Thyroid gland (tissue), 4 donors: ENCODE measurements around the gene BTN2A1. TPM values are rescaled to one million over a fixed set of nuclear protein-coding genes. Genes with fewer than 3 reads are reported as not detected.
"Not testable (repeated sequence)": the region's sequence is repeated elsewhere in the genome, so short reads cannot be mapped to it uniquely, and the experiment has no call there.

ENCODE experiments used
- DNase-seq, 2 donors: peaks; one replicate each; pipeline ENCODE4 v3.0.0-alpha.2; 2019
- H3K27ac ChIP-seq, 3 donors: fragments of 200-600 bp; sonication (generic); 1 replicate in 2 of 3; 2 replicates in 1 of 3; pipeline ENCODE4 v1.5.1; 2016 to 2019; ENCODE audit warnings: mild to moderate bottlenecking in 1 of 3, moderate library complexity in 1 of 3
- H3K27me3 ChIP-seq: fragments of 200-600 bp; sonication (generic); one replicate; pipeline ENCODE4 v1.5.1; 2019
- H3K36me3 ChIP-seq, 2 donors: fragments of 200-600 bp; sonication (generic); one replicate each; pipeline ENCODE4 v1.5.1; 2016 to 2019
- H3K4me1 ChIP-seq, 2 donors: fragments of 200-600 bp; sonication (generic); one replicate each; pipeline ENCODE4 v1.5.1; 2017 to 2019
- H3K4me3 ChIP-seq, 3 donors: fragments of 200-600 bp; sonication (generic); replicated peaks in 1 of 3; 1 replicate in 2 of 3; 2 replicates in 1 of 3; pipeline ENCODE4 v1.5.1; 2016; ENCODE audit warnings: mild to moderate bottlenecking in 1 of 3
- H3K9me3 ChIP-seq: fragments of 200-600 bp; sonication (generic); one replicate; pipeline ENCODE4 v1.5.1; 2017
- POLR2A ChIP-seq, 2 donors: fragments of 450-650 bp; IDR thresholded peaks; one replicate each; pipeline ENCODE4 v1.6.1; 2017; ENCODE audit warnings: antibody characterized with exemption in 2 of 2, mild to moderate bottlenecking in 2 of 2, moderate library complexity in 1 of 2
- WGBS, 2 donors: methylation state at CpG; one replicate each; pipeline ENCODE4 v1.1.5; 2017; 5-methylcytosine and 5-hydroxymethylcytosine counted together
- intact Hi-C: fragments of 100-400 bp; cut with DNase I; formaldehyde crosslinking; loops from one replicate; pipeline ENCODE4 v1.15.1; 2023
- total RNA-seq, 4 donors: library from RNA; depleted of rRNA; stranded (reverse); fragments of >200 nt; gene quantifications; one replicate each; pipeline ENCODE4 v1.2.3, GENCODE V29; 2016
- TF ChIP-seq, protein P1 (sequence below), 6 experiments: fragments of 200-600 bp in 3 of 6; fragments of 450-650 bp in 3 of 6; sonication (generic) in 3 of 6; IDR thresholded peaks; one replicate each; pipeline ENCODE4 v1.5.1; 2016 to 2019; ENCODE audit warnings: antibody characterized with exemption in 6 of 6, mild to moderate bottlenecking in 2 of 6, inconsistent platforms in 1 of 6, moderate library complexity in 1 of 6

BTN2A1 gene
- total RNA-seq, 4 donors from 2014 or later = 9.9 to 12.3 (median 11.6) TPM

DNA sequence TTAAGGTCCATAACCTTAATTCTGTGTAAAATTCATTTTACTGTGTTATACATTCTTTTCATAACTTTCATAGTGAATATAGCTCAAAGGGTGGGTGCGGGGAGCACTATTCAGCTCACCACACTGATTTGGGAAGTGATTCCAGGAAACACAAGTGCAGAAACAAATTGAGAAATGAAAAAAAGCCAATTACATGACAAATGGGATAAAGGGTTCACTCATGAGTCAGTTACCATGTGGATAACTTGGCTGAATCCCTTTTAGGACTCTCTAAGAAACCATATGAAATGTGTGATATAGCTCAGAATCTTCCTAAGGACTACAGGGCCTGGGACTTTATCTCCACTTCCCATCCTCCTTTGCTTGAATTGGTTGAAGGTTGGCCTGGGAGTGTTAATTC lies 3.1 kb upstream of the BTN2A1 start:
- intact Hi-C loops = no loop called here
- Histone ChIP-seq H3K36me3 (no peaks in the 10 kb centered on the region), H3K27ac (no peak overlapping the region), H3K9me3 (no peaks in the 10 kb centered on the region), H3K4me1 (peaks cover 12 to 14% of the 10 kb centered on the region in 2 donors), H3K4me3 (no peak overlapping the region), H3K27me3 (no peaks in the 10 kb centered on the region)
- 95 to 96% methylated on average over 1 of the region's 1 CpG for WGBS, 2 donors
- TF ChIP-seq, protein P1, sequence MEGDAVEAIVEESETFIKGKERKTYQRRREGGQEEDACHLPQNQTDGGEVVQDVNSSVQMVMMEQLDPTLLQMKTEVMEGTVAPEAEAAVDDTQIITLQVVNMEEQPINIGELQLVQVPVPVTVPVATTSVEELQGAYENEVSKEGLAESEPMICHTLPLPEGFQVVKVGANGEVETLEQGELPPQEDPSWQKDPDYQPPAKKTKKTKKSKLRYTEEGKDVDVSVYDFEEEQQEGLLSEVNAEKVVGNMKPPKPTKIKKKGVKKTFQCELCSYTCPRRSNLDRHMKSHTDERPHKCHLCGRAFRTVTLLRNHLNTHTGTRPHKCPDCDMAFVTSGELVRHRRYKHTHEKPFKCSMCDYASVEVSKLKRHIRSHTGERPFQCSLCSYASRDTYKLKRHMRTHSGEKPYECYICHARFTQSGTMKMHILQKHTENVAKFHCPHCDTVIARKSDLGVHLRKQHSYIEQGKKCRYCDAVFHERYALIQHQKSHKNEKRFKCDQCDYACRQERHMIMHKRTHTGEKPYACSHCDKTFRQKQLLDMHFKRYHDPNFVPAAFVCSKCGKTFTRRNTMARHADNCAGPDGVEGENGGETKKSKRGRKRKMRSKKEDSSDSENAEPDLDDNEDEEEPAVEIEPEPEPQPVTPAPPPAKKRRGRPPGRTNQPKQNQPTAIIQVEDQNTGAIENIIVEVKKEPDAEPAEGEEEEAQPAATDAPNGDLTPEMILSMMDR (IDR thresholded peaks at IDR 0.05) = no peak
- TF ChIP-seq POLR2A (IDR thresholded peaks at IDR 0.05) = no peak
- no peak for DNase-seq

DNA sequence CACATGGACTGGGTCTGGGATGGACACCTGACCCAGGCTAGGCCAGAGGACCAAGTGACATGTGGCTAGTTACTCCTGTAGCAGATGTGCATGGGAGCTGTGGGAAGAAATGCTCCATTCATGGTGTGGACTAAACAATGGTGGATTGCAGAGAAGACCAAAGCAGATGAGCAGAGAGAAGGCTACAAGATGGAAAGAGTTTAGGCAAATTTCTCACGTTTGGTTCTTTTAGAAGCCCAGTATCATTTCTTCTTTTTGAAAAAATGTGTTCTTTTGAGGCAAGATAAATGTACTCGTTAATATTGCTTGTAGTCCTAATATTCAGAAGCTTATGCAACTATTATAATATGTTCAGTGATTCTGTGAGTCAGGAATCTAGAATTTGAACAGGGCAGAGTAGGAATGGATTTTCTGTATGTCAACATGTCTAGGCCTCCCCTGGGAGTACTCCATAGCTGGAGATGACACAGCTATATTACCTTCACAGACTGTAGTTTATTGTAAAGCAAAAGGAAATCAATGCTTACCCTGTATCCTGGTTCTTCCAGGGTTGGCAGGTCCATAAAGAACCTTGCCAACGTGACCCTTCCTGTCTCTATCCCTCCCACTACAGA lies 2.3 kb upstream of the BTN2A1 start:
- peaks cover 12 to 23% of the 10 kb centered on the region in 2 donors for H3K4me1 ChIP-seq
- H3K9me3 ChIP-seq = no peaks in the 10 kb centered on the region
- no peak overlapping the region for H3K27ac ChIP-seq
- H3K27me3 ChIP-seq = no peaks in the 10 kb centered on the region
- no peak for TF ChIP-seq POLR2A (IDR thresholded peaks at IDR 0.05)
- TF ChIP-seq, protein P1 (IDR thresholded peaks at IDR 0.05) = no peak
- no peak overlapping the region for H3K4me3 ChIP-seq
- peaks cover 0 to 2% of the 10 kb centered on the region in 2 donors for H3K36me3 ChIP-seq
- intact Hi-C loops = no loop called here
- DNase-seq = no peak
- WGBS, 2 donors = 86 to 90% methylated on average over 3 of the region's 3 CpGs

DNA sequence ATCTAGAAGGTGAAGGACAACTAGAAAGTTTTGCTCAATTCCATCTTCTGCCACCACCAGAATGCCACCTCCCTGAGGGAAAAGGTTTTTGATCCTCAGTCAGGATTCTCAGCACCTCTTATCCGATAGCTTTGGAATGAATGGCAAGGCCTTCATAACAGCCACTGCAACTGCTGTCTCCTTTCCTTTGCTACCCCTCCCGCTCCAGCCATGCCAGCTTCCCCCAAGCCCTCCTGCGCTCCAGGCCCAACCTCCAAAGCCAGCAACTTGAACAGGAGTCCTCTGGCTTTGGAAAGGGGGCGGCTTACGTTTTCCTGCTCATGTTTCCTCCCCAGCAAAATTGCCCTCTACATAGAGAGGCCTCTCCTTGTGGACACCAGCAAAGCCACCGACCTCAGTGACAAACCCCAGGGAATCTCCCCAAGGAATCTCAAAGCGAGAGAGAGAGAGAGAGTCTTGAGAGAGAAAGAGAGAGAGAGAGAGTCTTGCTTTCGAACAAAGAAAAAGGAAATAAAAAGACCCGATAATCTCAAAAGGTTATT lies 420 bp upstream of the BTN2A1 start:
- peak overlapping the region; percentile 56 to 96 (median 93) for H3K27ac ChIP-seq
- H3K4me1 ChIP-seq = peaks cover 16 to 33% of the 10 kb centered on the region in 2 donors
- 18 to 19% methylated on average over 9 of the region's 9 CpGs for WGBS, 2 donors
- peaks cover 0 to 5% of the 10 kb centered on the region in 2 donors for H3K36me3 ChIP-seq
- no peaks in the 10 kb centered on the region for H3K9me3 ChIP-seq
- no peak for TF ChIP-seq POLR2A (IDR thresholded peaks at IDR 0.05)
- TF ChIP-seq, protein P1 (IDR thresholded peaks at IDR 0.05) = no peak
- no peaks in the 10 kb centered on the region for H3K27me3 ChIP-seq
- DNase-seq = peak; percentile 26 to 42
- intact Hi-C loops = no loop called here
- peak overlapping the region in 1 of 3 donors; percentile 88 for H3K4me3 ChIP-seq

DNA sequence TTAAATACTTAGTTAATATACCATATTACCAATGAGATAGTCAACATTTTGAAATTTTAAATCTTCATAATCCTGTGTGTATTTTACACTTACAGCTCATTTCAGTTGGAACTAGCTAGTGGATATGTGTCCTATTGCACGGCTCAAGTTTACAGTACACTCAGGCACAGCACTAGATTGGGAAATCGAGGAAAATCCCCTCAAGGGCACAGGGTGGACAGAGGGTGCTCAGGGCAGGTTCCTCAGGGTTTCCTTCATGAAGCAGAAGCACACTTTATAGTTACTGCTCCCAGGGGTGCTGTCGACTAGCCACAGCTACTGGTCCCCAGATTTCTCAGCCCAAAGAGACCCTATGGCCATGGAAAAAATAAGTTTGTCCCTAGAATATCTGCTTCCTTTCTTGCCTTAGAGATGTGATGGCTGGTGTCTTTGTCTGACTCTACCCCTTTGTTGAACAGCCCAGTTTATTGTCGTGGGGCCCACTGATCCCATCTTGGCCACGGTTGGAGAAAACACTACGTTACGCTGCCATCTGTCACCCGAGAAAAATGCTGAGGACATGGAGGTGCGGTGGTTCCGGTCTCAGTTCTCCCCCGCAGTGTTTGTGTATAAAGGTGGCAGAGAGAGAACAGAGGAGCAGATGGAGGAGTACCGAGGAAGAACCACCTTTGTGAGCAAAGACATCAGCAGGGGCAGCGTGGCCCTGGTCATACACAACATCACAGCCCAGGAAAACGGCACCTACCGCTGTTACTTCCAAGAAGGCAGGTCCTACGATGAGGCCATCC lies 1.5 kb downstream of the BTN2A1 start:
- Histone ChIP-seq H3K27ac (no peak overlapping the region), H3K9me3 (no peaks in the 10 kb centered on the region), H3K36me3 (peaks cover 13 to 17% of the 10 kb centered on the region in 2 donors), H3K4me3 (peak overlapping the region in 1 of 3 donors; percentile 5), H3K4me1 (peaks cover 16 to 33% of the 10 kb centered on the region in 2 donors), H3K27me3 (no peaks in the 10 kb centered on the region)
- DNase-seq = no peak
- TF ChIP-seq, protein P1 (IDR thresholded peaks at IDR 0.05) = no peak
- 88 to 91% methylated on average over 15 to 16 of the region's 16 CpGs for WGBS, 2 donors
- intact Hi-C loops = no loop called here

DNA sequence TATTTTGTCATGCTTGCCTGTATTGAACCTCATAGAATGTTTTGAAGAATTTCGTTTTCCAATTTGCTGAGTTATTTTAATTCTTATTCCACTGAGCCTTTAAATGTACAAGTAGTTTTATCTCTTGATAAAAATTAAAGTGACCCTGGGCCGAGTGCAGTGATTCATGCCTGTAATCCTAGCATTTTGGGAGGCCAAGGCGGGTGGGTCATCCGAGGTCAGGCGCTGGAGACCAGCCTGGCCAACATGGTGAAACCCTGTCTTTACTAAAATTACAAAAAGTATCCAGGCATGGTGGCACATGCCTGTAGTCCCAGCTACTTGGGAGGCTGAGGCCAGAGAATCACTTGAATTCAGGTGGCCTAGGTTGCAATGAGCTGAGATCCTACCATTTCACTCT lies 3.6 kb downstream of the BTN2A1 start:
- Histone ChIP-seq H3K36me3 (peaks cover 34 to 37% of the 10 kb centered on the region in 2 donors), H3K4me1 (peaks cover 16 to 33% of the 10 kb centered on the region in 2 donors)
- H3K27ac ChIP-seq, intact Hi-C loops, H3K27me3 ChIP-seq, DNase-seq, H3K9me3 ChIP-seq, H3K4me3 ChIP-seq: not testable (repeated sequence)
- 78 to 81% methylated on average over 5 of the region's 5 CpGs for WGBS, 2 donors
